Hepatocyte (in vitro differentiated cells): ENCODE results near the gene ZNF444.
"Not testable (repeated sequence)": the region's sequence is repeated elsewhere in the genome, so short reads cannot be mapped to it uniquely, and the experiment has no call there.

Source experiments
- EZH2 ChIP-seq: fragments of 200-600 bp; sonication (generic); IDR thresholded peaks from 2 replicates; pipeline ENCODE4 v1.6.1; 2016; ENCODE audit warnings: antibody characterized with exemption, mild to moderate bottlenecking, borderline replicate concordance
- EZH2phosphoT487 ChIP-seq: fragments of 200-600 bp; sonication (generic); IDR thresholded peaks from one replicate; pipeline ENCODE4 v1.6.1; 2018; ENCODE audit warnings: antibody characterized with exemption, mild to moderate bottlenecking, low read depth, moderate library complexity; ENCODE audit not compliant: unreplicated experiment, severe bottlenecking
- TF ChIP-seq, protein P1 (sequence below): fragments of 200-600 bp; sonication (generic); IDR thresholded peaks from 2 replicates; pipeline ENCODE4 v1.5.1; 2016; ENCODE audit warnings: antibody characterized with exemption, mild to moderate bottlenecking; ENCODE audit not compliant: poor library complexity

DNA sequence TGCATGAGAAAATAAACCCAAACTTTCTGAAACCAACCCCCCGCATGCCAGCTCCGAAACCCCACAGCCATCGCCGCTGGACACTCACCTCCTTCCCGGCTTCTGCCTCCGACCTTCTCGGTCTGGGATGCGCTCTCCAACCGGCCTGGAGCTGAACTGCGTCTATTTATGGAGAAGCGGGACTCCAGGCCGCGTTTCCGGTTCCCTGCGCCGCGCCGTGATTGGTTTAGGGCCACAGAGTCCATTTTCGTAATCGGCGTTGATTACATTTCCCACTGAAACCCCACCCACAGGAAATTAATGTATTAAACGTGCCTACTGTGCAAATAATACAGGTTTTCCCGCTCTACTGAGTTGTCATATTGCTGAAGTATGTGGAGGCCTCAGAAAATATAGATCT is 56.6 kb downstream of the ZNF444 start, which contains the start of gene ZSCAN5B:
- TF ChIP-seq, protein P1, sequence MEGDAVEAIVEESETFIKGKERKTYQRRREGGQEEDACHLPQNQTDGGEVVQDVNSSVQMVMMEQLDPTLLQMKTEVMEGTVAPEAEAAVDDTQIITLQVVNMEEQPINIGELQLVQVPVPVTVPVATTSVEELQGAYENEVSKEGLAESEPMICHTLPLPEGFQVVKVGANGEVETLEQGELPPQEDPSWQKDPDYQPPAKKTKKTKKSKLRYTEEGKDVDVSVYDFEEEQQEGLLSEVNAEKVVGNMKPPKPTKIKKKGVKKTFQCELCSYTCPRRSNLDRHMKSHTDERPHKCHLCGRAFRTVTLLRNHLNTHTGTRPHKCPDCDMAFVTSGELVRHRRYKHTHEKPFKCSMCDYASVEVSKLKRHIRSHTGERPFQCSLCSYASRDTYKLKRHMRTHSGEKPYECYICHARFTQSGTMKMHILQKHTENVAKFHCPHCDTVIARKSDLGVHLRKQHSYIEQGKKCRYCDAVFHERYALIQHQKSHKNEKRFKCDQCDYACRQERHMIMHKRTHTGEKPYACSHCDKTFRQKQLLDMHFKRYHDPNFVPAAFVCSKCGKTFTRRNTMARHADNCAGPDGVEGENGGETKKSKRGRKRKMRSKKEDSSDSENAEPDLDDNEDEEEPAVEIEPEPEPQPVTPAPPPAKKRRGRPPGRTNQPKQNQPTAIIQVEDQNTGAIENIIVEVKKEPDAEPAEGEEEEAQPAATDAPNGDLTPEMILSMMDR, result not testable (repeated sequence)
- not testable (repeated sequence) for TF ChIP-seq EZH2, EZH2phosphoT487
